Caki2 (cell line): Measurements from ENCODE around the gene PDIK1L. TPM values are rescaled to one million over a fixed set of nuclear protein-coding genes. Genes with fewer than 3 reads are reported as not detected.

Source experiments
- DNase-seq: peaks from one replicate; pipeline ENCODE4 v3.0.0-alpha.2; 2015; ENCODE audit warnings: low read depth
- in situ Hi-C: cut with HindIII; loops from 2 replicates; pipeline ENCODE4 v1.10.0; 2016; ENCODE audit warnings: low sequenced_read_pairs, low pct_unique_long_range_greater_than_20kb, mixed read lengths
- total RNA-seq: library from RNA; depleted of rRNA; stranded (reverse); fragments of >200 nt; shearing (Covaris generic); gene quantifications from 2 replicates; pipeline ENCODE4 v1.2.3, GENCODE V29; 2014; ENCODE audit warnings: low replicate concordance

The PDIK1L gene
- total RNA-seq, 1 experiment from 2014 or later = 5.7 TPM

- DNase-seq = no peak
These were observed 767 bp downstream of the PDIK1L start for GRCh38 chr1:26112407-26112775.

GRCh38 chr1:26114165-26114927, 2.7 kb downstream of the PDIK1L start:
- no peak for DNase-seq
- in situ Hi-C loops = no loop called here

More at GRCh38 chr1:26112407-26112775, 767 bp downstream of the PDIK1L start:
- in situ Hi-C loops = no loop called here

GRCh38 chr1:26119892-26120608, 8.4 kb downstream of the PDIK1L start:
- DNase-seq = no peak
- in situ Hi-C loops = no loop called here

- in situ Hi-C loops = no loop called here
- DNase-seq = peak; percentile 64
These were observed 10.5 kb downstream of the PDIK1L start for GRCh38 chr1:26121854-26122773.

- peak; percentile 84 for DNase-seq
- in situ Hi-C loops = no loop called here
These were observed 11.7 kb downstream of the PDIK1L start for GRCh38 chr1:26122988-26123973.

GRCh38 chr1:26124418-26125331, 13.1 kb downstream of the PDIK1L start:
- in situ Hi-C loops = no loop called here
- DNase-seq = no peak

- DNase-seq = no peak
- in situ Hi-C loops = no loop called here
These were observed 13.8 kb downstream of the PDIK1L start for GRCh38 chr1:26125382-26125781.

GRCh38 chr1:26125946-26126320, 14.3 kb downstream of the PDIK1L start:
- no peak for DNase-seq
- in situ Hi-C loops = no loop called here

GRCh38 chr1:26126321-26127084, 14.9 kb downstream of the PDIK1L start:
- DNase-seq = peak; percentile 96
- in situ Hi-C loops = no loop called here

GRCh38 chr1:26127235-26128163, 15.9 kb downstream of the PDIK1L start:
- DNase-seq = no peak
- in situ Hi-C loops = no loop called here

GRCh38 chr1:26129778-26130177, 18.2 kb downstream of the PDIK1L start:
- in situ Hi-C loops = no loop called here
- no peak for DNase-seq

GRCh38 chr1:26130695-26131094, 19.1 kb downstream of the PDIK1L start:
- in situ Hi-C loops = no loop called here

GRCh38 chr1:26132128-26132833, 20.7 kb downstream of the PDIK1L start:
- DNase-seq = no peak
- in situ Hi-C loops = no loop called here

More at GRCh38 chr1:26130695-26131094, 19.1 kb downstream of the PDIK1L start:
- no peak for DNase-seq

- in situ Hi-C loops = no loop called here
- no peak for DNase-seq
These were observed 21.2 kb downstream of the PDIK1L start for GRCh38 chr1:26132834-26133167.

- in situ Hi-C loops = no loop called here
- DNase-seq = no peak
These were observed 22.8 kb downstream of the PDIK1L start for GRCh38 chr1:26134466-26134865.
